NCI-H146 treated with DMSO at 0.1 percent for 48 hours (cell line): ENCODE data around the gene SLC4A1AP.
"Not testable (repeated sequence)": the region's sequence is repeated elsewhere in the genome, so short reads cannot be mapped to it uniquely, and the experiment has no call there.

Experiments
- DNase-seq: peaks from one replicate; lab custom pipeline; 2025; ENCODE audit not compliant: unreplicated experiment; lab: John Stamatoyannopoulos, UW

The SLC4A1AP gene

GRCh38 chr2:27652341-27652740 lies 11.3 kb upstream of the SLC4A1AP start:
- no peak for DNase-seq

DNA sequence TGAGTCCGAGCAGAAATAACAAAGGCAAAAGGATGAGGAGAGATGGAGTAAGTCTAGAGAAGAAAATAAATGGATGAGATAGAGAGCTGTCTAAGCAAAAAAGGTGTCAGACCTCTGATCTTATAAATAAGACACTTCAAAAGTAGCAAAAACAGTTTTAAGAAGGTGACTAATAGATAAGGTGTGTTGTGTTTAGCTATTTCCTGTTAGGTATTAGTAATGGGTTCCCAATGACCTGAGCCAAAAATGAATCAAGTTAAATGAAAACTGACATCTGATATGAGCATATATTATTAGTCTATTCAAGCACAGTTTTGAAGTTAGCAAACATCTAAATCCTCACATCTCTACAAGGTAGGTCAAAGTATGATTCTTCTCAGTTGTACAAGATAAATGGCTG lies 10.9 kb upstream of the SLC4A1AP start:
- no peak for DNase-seq

DNA sequence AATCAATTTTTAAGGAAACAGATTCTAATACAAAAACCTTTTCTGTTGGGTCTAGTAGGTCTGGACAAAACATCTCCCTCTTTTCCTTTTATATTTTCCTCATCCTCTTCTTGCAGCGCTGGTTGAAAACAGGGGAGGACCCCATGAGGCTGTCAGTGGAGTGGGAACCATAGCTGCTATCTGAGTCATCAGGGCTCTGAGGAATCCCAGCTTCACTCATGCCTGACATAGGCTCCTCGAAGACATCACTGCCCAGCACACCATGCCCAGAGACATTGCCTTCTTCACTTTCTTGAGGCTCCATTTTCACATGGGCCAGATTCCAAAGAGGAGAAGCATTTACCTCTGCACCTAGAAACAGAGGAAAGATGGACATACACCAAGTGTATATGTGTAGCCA lies 10.3 kb upstream of the SLC4A1AP start:
- DNase-seq, result no peak

- no peak for DNase-seq
Observed at GRCh38 chr2:27655155-27655951, 8.3 kb upstream of the SLC4A1AP start.

GRCh38 chr2:27661371-27661770 lies 2.3 kb upstream of the SLC4A1AP start:
- DNase-seq, result no peak

DNA sequence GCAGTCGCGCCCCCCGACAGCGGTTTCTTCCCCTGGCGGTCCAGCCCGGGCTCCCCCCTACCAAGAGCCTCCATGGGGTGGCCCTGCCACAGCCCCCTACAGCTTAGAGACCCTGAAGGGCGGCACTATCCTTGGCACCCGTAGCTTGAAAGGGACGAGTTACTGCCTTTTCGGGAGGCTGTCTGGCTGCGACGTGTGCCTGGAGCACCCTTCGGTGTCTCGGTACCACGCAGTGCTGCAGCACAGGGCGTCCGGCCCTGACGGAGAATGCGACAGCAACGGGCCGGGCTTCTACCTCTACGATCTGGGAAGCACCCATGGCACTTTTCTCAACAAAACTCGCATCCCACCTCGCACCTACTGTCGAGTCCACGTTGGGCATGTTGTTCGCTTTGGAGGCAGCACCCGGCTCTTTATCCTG lies 475 bp downstream of the SLC4A1AP start:
- DNase-seq, result no peak

DNA sequence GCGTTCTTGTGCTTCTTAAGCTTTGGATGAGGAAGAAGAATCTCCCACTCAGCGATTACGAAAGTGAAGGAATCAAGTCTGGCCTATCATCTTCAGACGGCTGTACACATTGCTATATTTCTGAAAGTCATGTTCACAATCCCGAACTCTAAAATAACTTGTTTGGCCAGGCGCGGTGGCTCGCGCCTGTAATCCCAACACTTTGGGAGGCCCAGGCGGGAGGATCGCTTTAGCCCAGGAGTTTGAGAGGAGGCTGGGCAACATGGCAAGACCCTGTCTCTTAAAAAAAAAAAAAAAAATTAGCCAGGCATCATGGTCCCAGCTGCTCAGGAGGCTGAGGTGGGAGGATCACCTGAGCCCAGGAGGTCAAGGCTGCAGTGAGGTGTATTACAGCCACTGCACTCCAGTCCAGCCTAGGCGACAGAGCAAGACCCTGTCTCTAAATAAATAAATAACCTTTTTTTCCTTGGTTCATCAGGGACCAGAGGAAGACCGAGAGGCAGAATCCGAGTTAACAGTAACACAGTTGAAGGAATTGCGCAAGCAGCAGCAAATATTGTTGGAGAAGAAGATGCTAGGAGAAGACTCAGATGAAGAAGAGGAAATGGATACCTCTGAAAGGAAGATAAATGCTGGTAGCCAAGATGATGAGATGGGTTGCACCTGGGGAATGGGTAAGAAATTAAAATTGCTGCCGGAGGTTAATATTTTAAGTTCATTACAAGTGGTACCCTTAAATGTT lies 1.1 kb downstream of the SLC4A1AP start:
- no peak for DNase-seq

GRCh38 chr2:27667446-27667845 lies 3.8 kb downstream of the SLC4A1AP start:
- no peak for DNase-seq

- no peak for DNase-seq
Observed at GRCh38 chr2:27671235-27671634, 7.5 kb downstream of the SLC4A1AP start.

- DNase-seq, result no peak
Observed at GRCh38 chr2:27672723-27673486, 9.2 kb downstream of the SLC4A1AP start.

DNA sequence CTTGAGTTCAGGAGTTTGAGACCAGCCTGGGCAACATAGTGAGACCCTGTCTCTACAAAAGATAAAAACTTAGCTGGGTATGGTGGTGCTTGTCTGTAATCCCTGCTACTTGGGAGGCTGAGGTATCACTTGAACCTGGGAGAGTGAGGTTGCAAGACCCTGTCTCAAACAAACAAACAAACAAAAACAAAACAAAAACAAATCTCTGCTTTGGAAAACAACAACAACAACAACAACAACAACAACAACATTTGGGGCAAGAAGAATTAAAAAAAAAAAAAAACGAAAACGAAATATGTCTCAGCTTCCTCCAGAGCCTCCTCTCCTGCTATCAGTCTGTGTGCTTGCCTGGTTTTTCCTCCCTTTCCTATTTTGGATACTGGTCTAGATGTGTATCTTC lies 16.9 kb downstream of the SLC4A1AP start:
- no peak for DNase-seq

GRCh38 chr2:27681841-27682240 lies 18.2 kb downstream of the SLC4A1AP start:
- no peak for DNase-seq

DNA sequence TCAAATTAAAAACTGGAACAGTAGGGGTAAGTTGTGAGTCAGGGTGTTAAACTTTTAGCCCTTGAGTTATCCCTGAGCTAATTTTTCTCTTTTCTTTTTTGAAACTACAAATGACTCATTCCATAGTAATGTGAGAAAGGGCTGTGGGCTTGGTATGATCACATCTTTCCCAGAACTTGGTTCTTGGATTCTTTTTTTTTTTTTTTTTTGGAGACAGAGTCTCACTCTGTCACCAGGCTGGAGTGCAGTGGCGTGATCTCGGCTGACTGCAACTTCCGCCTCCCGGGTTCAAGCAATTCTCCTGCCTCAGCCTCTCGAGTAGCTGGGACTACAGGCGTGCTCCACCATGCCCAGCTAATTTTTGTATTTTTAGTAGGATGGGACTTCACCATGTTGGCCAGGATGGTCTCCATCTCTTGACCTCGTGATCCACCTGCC lies 18.7 kb downstream of the SLC4A1AP start:
- DNase-seq, result not testable (repeated sequence)

- DNase-seq, result peak; percentile 83
Observed at GRCh38 chr2:27683390-27684071, 19.8 kb downstream of the SLC4A1AP start.

DNA sequence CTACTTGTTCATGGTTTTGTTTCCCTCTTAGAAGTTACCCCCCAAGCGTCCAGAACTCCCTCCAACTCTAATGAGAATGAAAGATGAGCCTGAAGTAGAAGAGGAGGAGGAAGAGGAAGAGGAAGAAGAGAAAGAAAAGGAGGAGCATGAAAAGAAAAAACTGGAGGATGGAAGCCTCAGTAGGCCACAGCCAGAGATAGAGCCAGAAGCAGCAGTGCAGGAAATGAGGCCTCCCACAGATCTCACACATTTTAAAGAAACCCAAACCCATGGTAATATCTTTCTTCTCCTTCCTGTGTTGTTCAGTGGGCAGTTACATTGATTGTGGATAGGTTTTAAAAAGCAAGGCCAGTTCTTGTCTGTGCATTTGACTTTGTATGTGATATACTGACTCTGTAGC lies 21.3 kb downstream of the SLC4A1AP start:
- DNase-seq, result not testable (repeated sequence)

DNA sequence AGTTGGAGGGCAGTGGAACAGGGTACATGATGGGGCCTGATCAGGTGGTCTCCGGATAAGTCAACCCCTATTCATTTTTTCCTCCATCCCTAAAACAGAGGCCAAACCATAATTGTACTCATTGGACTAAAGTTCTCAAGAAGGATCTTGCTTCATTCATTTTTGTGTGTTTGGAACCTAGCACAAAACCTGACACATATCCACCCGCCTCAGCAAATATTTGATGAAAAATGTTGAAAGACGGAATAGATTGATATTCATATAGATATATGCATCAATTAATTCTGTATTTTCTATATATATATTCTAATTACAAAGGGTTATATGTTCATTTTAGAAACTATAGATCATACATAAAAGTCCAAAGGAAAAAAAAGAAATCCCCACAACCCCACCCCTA lies 21.9 kb downstream of the SLC4A1AP start:
- DNase-seq, result no peak

- no peak for DNase-seq
Observed at GRCh38 chr2:27687232-27687631, 23.5 kb downstream of the SLC4A1AP start.

GRCh38 chr2:27689424-27689823 lies 25.7 kb downstream of the SLC4A1AP start:
- DNase-seq, result no peak

DNA sequence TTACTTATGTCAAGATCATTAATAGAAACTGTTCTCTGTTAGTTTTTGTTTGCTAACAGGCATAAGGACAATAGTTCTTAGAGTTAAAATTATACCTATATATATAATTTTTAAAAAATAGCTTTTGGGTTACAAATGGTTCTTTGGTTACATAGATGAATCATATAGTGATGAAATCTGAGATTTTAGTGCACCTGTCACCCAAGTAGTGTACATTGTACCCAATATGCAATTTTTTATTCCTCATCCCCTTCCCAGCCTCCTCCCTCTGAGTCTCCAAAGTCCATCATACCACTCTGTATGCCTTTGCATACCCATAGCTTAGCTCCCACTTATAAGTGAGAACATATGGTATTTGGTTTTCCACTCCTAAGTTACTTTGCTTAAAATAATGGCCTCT lies 26.4 kb downstream of the SLC4A1AP start:
- DNase-seq, result no peak

- no peak for DNase-seq
Observed at GRCh38 chr2:27697660-27698059, 34.0 kb downstream of the SLC4A1AP start.

GRCh38 chr2:27701676-27702075 lies 38.0 kb downstream of the SLC4A1AP start:
- DNase-seq, result no peak
